ENCODE results near the gene GPRC5B.
A peak's percentile ranks its signal among the peaks of the same experiment; 100 is the strongest.

Gene GPRC5B

GRCh38 chr16:19896951-19897350 is 12.3 kb upstream of the GPRC5B start:
- no peak for DNase-seq

- no peak for DNase-seq
These were observed 9.9 kb upstream of the GPRC5B start for GRCh38 chr16:19894586-19894985.

GRCh38 chr16:19892902-19893301 is 8.3 kb upstream of the GPRC5B start:
- DNase-seq, result no peak

DNA sequence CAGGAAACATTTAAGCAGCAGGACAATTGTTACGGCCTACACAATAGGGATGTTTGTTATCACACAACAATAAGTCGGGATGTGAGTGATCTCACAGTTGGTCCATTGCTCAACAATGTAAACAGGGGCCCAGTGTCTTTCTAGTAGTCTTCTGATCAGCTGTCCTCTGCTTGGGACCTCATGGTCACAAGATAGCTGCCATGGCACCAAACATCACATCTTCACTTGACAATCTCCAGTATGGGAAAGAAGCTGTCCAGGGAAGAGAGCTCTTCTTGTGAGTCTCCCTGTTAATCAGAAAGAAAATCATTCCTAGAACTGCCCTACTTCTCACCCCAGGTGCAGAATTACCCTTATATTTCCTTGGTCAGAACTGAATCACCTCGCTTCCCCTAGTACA is 6.3 kb upstream of the GPRC5B start:
- DNase-seq, result no peak

- DNase-seq, result no peak
These were observed 4.2 kb upstream of the GPRC5B start for GRCh38 chr16:19888834-19889233.

DNA sequence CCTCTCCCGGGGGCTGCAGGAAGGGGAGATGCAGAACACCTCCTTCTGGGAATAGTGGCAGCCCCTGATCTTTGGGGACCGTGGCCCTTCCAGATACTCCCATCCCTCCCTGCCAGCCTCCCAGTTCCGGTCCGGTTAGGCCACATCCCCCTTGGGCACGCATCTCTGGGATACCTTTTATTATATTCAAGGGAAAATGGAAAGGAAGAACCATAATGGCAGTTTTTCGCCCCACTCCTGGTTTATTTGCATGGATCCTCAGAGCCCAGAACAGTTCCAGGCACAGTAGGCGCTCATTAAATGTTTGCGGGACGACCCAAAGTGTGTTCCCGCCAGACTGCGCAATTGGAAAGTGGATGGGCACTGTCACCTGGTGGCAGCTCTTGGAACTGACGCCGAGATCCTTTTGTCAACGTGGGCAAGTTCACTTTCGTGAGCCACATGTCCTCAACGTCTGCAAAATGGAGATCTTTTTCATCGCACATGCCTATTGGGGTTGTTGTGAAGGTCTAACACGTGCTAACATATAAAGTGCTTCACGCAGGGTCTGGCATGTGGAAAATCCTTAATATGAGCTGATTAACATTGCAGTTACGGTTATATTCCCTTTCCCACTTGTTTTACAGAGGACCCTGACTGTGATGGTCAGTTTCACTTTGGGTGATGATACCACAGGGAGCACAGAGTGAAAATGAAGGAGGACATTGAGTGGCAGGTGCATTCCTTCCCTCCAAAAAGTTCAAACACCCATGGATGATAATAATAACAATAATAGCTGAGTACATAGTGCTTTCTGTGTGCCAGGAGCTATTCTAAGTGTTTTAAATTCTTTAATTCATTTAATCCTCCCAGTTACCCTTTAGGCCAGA is 1.7 kb upstream of the GPRC5B start:
- peak; percentile 76 for DNase-seq

- no peak for DNase-seq
These were observed 914 bp upstream of the GPRC5B start for GRCh38 chr16:19885451-19886072.

GRCh38 chr16:19883966-19884485 is 622 bp downstream of the GPRC5B start:
- no peak for DNase-seq

GRCh38 chr16:19883296-19883965 is 1.2 kb downstream of the GPRC5B start:
- DNase-seq, result no peak

DNA sequence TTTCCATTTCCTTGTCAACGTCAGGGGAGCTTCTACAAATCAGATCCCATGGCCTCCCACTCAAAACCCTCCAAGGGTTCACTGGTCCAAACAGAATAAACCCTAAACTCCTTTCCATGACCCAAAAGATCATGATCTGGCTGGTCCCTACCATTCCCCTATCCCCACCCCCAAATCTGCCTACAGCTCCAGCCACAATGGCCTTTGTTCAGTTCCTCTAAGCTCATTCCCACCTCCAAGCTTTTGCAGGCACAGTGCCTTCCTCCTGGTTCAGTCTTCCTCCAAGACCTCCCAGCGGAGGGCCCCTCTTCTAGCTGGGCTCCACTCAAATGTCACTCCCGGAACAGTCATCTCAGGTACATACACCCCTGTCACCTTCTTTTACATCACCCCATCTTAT is 2.0 kb downstream of the GPRC5B start:
- no peak for DNase-seq

DNA sequence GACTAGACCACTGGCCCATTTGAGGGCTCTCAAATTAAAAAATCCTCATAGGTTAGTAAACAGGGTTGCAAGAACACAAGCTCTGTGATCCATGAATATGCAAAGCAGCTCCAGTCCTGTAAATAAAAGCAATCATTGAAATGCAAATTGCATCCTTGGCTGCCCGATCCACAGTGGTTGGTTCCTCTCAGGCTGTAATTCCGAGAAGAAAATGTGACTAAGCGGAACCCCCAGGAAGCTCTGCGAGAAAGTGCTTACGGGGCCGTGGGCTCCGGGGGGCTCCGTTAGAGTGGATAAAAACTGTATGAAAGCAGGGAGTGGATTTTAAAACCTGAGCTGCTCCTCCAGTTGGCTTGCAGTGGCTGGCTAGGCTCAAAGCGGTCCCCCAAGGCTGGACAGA is 2.5 kb downstream of the GPRC5B start:
- DNase-seq, result no peak

DNA sequence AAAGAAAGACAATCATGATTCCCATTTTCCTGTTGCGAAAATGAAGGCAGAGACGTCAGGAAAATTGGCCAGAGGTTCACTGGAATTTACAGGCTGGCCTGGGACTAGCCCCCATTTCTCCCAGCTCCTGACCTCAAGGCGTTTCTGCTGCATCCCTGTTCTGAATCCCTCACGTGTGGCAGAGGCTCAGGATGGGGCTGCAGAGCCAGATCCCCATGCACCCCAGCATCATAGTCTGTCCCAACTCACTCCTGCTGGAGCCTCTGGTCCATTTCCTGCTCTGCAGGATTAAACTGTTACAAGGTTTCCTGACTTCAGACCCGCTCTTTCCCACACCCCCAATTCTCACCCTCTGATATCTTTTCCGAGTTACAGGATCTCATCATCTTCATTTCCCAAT is 2.9 kb downstream of the GPRC5B start:
- DNase-seq, result no peak

DNA sequence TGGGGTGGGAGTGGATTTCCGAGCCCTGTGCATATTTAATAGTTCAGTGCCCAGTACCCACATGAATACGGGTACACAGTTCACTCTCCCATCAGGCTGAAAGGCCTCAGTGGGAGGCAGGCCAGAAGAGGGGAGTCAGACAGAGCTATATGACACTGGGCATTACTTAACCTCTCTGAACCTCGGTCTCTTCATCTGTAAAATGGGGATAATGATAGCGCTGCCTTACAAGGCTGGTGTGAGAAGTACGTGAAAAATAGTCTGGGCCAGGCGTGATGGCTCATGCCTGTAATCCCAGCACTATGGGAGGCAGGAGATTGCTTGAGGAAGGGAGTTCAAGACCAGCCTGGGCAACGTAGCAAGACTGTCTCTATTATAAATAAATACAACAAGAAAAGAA is 3.6 kb downstream of the GPRC5B start:
- DNase-seq, result no peak

DNA sequence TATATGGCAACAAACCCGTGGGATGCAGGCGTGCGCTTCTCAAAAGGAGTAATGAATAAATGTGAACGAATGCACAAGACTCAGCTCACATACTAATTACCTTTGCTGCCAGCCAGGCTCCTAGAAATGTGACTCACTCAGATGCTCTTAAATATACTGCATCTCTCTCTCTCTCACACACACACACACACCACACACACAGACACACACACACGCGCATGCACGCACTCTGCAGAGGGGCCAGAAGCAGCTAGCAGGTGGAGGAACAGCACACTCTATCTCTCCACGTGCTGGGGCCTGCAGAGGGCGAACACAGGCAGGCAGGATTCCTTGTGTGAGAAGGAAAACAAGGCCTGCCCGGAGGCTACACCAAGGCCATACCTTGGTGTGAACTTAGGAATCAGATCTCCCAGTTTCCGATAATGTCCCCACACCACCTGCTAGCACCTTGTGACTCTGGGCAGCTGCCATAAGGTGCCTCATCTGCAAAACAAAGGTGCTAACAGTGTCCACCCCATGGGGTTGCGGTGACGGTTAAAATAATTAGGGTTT is 5.3 kb downstream of the GPRC5B start:
- no peak for DNase-seq

- no peak for DNase-seq
These were observed 5.9 kb downstream of the GPRC5B start for GRCh38 chr16:19878757-19879156.

GRCh38 chr16:19876501-19877059 is 8.1 kb downstream of the GPRC5B start:
- DNase-seq, result no peak

- DNase-seq, result no peak
These were observed 8.7 kb downstream of the GPRC5B start for GRCh38 chr16:19875900-19876299.

DNA sequence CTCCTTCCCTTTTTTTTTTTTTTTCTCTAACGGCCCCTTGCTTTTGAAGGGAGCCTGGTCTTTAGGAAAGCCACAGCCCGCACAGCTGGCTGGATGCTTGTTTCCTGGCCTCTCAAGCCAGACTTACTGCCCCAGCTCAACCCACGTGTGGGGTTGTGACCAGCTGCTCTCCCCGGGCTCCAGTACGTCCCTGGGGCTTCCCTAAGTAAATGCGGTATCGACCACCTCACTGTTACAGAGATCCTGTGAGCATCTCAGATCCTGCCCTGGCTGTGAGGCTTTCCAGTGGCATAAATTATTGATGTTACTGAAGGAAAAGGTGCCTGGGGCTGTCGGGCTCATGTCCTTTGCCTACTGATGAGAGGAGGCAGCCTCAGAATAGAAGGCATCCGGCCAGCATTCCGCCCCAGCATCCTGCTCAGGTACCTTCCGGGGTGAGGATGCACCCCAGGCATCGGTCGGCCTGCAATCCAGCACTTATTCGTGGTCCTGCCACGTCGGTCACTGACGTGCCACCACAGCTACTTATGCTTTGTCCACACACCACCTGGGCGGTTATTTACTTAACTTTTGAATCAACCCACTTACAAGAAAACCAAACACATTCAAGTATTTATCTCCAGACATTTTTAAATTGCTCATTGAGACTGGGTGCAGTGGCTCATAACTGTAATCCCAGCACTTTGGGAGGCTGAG is 9.6 kb downstream of the GPRC5B start:
- DNase-seq, result no peak

GRCh38 chr16:19874026-19874425 is 10.6 kb downstream of the GPRC5B start:
- DNase-seq, result no peak

DNA sequence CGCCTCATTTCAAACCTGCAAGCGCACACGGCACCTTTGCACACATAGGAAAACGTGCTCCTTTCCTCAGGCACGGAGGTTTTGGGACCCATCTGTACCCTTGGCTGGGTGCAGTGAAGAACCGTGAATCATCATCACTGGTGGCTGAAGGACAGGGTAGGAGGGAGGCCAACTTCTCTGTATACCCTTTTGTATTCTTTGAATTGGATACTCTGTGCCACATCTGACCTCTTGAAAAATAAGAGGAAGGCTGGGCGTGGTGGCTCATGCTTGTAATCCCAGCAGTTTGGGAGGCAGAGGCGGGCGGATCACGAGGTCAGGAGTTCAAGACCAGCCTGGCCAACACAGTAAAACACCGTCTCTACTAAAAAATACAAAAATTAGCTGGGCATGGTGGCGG is 11.7 kb downstream of the GPRC5B start:
- no peak for DNase-seq

DNA sequence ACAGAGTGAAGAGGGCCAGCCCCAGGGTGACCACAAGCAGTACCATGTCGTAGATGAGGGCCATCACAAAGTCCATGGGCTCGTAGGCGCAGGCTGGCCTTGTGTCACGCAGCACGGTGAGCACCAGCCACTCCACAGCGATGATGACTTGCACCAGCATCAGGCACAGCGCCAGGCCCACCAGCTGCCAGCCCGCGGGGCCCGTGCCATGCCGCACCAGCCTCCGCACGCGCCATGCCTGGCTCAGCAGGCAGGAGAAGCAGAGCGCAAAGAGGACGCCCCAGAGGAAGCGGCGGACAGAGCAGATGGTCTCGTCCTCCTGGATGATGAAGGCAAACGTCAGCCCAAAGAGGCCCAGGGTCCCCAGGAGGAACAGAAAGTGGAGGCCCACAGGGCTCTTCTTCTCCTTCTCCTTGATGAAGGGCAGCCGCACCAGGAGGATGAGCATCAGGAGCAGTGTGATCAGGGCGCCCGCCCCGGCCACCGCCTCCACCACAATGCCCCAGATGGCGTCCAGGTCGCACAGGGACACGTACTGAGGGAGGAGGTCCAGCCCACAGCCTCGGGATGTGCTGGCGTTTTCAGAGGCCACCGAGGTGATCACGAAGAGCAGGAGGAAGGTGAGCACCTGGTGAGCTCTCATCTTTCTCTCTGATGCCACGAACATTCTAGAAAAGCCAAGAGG is 12.3 kb downstream of the GPRC5B start:
- no peak for DNase-seq

DNA sequence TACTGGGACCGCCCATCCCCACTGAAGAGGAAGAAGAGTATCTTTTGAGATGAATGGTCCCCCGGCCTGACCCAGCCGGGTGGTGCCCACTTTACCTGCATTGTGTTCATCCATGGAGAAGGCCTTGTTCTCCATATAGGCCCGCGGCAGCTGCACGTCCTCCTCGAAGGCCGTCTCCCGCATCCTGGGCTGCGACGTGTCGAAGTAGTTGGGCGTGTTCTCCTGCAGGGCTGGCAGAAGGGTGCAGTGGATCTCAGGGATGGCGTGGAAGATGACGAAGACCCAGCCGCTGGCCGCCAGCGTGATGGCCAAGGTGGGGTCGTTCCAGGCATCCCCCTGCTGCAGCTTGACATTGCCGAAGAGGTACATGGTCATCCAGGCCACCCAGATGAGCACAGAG is 12.9 kb downstream of the GPRC5B start:
- DNase-seq, result no peak

All from stimulated activated naive CD4-positive, alpha-beta T cell treated with Interleukin-2 at 50 U/mL for 16 hours (primary cell).